ENCODE data around the gene CABLES2.

Gene CABLES2

DNA sequence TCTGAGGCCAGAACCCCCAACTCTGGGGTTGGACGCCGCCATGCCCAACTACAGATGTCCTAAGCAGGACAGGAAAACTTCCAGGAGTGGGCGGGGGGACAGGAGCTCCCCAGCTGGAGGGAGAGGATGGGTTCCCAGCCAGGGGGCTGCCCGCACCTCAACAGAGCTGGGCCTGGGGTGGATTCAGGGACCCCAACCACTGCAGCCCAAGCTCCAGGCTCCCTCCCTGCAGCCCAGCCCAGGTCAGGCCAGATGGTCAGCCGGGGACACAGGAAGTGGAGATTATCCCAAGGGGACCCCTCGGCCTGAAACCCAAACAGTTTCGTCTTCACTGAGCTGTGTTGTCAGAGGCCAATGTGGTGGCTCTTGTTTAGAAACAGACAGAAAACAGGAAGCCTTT, 49.4 kb downstream of the CABLES2 start:
- no peak for DNase-seq

DNA sequence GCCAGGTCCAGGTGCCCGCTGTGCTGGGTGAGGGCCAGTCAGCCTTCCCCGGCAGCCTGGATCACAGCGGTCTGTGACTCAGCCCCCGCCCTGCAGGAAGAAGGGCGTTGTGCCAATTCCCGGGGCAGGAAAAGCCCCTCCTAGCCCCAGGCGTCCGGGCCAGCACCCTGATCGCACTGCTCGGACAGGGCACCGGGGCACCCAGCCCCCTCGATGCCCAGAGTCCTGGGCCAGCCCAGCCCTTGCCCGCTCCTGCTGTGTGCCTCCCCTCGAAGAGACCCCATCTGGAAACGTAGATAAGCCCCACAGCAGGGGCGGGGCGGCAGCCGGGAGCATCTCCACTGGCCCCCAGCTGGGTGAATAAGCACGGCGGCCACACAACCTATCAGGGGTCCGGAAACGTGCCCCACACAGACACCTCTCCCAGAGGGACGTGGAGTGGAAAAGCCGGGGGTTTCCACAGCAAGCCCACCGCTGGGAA, 49.9 kb downstream of the CABLES2 start:
- DNase-seq, result peak; percentile 35

DNA sequence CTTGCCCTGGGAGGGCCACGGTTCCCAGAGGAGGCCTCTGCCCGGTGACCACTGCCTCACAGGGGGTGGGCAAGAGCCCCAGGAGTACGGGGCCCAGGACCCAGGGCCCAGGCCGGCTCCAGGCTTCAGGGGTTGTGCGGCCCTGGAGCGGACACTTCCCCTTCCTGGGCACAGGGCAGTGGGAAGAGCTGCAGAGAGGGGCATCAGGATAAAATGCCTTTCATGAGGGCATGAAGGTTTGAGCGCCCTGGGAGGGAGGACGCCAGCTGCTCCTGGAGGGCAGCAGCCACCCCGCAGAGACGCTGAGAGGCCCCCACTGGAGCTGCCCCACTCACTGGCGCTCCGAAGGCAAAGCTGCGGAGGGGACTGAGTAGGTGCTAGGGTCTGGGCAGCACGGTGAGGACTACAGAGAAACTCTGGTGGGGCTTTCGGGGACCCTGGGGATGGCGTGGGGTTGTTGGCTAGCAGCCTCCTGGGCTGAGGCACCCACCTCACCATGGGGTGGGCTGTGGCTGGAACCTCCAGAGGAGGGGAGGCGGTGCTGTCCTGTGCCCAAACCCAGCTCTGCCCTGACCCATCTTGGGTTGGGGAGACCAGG, 50.4 kb downstream of the CABLES2 start:
- DNase-seq, result no peak

DNA sequence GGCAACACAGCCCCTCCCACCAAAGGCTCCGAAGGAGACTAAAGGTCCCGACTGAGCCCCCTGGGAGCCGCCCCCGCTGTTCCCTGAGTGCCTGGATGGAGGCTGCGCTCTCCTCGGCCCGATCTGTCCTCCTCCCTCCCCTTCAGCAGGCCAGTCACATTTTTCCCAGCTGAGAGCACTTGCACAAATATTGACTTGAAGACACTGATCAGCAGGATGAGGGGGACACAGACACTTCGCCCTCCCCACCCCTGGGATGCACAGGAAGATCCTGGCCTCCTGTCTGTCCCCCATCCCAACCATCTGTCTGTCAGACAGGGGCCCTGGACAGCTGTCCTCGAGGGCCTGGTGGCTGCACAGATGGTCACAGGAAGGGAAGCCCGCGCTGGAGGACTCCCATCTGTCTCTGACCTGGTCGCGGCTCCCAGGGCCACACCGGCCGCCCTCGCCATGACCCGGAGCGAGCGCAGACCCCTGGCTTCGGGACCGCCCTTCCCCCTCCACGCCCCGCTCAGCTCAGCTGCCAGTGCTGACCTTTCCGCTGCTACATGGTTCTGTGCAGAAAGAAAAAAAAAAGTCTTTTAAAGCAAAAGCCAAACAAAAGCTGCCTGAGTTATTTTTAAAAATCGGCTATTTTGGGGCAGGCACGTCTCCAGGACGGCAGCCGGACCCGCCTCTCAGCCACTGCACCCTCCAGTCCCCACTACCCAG, 51.1 kb downstream of the CABLES2 start:
- no peak for DNase-seq

DNA sequence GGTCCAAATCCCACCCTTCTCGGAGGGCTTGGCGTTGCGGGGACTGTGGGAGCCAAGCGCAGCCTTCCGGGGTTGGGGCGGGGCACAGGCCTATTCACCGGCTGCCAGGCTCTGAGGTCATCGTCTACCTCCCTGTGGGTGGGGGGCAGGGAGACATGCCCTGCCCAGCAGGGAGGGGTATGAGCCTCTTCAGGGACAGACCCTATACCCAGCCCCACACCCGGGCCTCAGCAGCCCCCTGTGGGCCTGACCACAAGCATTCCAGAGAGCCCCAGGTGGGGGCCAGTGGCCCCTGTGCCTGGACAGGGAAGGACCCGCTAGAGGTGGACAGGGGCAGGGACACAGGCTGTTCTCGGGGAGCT, 51.6 kb downstream of the CABLES2 start:
- DNase-seq, result no peak

DNA sequence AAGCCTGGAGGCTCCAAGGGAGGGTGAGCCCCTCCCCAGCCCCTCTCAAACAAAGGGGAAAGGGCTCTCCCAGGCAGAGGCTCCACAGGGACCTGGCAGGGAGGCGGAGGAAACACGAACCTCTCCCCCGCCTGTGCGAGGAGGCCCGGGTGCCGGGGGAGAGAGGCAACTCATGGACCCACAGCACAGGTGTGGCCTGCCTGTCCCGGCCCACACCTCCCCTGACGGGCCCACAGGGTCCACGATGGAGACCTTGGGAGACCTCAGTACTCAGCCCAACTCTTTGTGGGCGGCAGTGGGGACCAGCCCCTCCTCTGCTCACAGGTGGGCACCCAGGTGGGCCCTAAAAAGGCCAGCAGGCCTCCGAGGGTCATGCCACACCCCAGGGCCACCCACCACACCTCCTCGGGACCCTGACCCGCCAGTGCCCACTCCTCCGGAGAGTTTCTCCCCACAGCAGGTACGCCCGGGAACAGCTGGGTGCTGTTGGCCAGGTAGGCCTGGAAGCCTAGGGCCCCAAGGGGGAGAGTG, 52.2 kb downstream of the CABLES2 start:
- no peak for DNase-seq

DNA sequence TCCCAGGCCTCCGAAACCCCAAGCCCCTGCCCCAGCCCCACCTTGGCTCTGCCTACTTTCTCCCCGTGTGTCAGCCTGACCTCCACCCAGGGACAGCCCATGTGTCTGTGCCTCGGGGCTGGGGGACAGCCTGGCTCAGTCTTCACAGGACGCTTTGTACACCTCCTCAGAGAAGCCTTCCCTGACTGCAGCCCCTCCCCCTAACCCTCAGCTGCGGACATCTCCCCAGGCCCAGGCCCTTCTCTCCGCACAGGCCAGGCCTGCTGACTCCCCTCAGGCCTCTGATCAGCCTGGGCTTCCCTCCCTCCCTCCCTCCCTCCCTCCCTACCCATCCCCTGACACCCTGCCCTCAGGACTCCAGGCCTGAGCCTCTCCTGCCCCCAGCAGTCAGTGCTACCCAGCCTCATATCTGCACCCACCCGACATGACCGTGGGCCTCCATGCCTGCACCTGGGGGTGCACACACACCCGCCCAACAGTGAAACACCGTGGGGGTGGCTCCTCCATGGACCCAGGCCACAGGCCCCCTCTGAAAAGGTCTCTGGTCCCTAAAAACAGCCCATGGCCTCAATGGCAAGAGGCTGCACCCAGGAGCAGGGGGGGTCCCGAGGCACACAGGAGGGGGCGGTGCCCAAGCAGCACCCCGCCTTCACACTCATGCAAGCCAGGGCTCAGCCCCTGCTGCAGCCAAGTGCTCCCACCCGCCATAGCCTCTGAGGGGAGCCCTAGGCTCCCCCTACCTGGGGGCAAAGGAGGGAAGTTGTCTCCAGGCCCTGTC, 52.9 kb downstream of the CABLES2 start:
- no peak for DNase-seq

DNA sequence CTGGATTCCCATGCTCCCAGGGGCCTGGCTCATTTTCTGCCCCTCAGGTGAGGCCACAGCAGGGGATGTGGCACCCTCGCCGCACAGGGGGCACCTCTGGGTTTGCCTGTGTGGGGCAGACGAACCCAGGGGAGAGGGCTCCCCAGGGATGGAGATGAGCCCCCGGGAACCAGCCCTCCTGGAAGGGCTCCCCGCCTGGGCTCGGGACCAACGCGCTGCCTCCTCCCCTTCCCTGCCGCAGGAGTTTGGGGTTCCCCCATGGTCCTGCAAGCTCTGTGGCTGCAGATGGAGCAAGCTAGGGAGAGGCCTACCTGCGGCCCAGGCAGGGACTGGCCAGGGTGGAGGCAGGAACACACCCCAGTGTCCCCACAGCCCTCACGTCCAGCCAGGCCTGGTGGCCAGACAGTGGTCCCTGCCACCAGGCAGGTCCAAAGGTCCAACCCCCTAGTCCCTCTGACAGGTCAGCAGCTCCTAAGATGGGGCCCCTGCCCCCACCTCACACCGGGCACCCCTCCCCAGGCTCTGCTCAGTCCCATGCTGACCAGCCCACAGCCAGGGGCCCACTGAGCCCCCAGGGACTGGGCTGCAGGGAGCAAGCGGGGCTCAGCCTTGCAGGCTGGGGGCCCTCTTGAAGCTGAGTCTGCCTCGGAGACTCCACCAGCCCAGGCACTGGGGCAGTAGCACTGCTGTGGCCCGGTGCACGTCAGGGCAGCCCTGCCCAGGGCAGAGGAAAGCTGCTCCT, 53.6 kb downstream of the CABLES2 start:
- no peak for DNase-seq

DNA sequence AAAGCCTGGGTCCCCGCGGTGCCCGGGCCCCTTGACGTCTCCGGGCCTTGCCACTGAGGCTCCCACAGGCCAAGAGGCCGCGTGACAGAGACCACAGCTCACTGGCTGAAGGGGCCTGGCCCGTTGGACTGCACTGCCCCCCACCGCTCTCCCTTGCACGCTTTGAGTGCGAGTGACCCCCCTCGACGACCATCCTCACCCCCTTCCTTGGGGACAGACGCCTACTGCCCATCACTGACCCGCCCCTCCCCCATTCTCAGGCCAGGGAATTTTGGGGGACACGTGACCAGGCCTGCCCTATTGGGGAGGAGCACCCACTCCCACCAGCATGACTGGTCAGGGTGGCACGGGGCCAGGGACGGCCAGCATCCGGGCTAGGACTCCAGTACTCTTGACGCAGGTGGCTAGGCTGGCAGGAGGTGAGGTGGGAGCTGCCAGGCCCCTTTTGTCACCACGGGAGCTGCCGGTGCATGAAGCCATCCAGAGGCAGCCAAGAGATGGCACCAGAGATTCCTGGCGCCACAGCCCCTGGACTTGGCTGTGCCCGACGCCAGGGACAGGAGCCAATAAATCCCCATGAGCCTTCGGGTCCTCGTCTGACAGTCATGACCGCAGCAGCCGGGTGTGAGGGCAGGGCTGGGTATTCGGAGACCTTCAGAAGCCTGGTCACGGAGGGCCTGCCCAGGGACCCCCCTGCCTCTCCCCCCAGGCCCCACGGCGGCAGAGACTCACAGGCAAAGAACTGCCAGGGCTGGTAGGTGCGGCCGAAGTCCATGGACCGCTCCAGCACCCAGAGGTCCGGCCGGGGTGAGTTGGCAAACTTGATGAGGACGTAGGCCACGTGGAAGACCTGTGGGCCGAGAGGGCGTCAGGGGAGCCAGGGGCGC, 54.4 kb downstream of the CABLES2 start:
- DNase-seq, result no peak

DNA sequence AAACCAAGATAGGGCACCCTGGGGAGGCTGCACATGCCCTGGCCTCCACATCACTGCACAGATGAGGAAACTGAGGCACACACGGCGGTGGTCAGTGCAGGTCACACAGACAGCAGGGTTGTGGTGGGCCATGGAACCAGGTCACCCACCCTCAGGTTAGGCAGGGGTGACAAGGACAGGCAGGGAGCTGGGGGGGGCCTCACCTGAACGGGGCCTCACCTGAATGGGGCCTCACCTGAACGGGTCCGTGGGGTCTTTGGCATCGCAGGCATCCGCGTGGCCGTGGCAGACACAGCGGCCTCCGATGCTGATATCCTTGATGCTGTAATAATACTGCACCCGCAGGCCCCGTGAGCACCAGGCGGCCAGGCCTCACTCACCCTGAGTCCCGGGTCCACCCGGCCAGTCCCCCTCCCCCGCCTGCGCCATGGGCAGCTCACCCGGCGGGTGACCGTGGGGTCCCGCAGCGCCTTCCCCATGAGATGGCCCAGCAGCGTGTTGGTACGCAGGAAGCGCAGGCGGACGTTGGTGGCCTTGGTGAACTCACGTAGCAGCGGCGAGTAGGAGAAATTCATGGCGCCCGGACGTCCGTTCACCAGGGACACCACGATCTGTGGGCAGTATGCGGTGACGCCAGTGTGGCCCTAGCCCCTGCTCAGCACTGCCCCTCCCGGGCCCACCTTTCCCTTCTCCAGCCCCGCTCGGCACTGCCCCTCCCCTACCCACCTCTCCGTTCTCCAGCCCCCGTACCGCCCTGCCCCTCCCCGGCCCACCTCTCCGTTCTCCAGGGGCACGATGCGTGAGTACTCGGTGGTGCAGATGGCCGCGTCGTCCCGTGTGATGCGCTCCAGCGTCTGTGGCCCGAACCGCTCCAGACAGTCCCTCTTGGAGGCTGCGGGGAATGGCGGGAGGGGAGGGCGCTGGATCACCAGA, 55.4 kb downstream of the CABLES2 start:
- DNase-seq, result no peak

DNA sequence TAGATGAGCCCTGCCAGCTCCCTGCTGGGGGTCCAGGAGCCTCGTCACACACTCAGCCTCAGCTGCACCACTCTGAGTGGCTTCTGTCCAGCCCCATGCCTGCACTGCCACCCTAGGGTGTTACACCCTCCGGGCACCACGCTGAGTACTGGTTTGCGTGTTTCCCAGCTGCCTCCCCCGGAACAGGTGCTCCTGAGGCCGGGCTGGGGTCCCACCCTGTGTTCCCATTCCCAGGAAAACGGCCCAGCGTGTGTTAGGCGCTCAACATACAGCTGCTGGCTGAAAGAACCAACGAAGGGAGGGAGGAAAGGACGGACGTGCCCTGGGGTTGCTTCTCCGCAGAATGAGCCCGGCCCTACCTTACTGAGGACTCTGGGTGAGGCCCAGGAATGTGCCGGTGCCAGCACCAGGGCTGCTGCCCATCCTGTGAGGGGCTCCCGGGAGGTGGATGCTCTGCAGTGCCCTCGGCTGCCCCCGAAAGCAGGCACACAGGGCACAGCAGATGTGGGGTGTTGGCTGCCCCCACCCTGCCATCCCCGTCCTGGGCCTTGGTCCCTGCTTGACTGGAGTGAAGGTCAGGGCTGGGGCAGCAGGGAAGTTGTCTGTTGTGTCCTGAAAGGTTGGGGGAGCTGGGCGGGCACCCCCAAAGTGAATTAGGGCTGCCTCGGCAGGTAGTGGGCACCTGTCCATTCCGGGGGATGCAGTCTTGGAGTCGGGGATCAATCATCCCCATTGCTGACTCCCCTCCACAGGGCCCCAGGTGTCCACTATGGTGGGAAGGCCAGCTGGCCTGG, 56.3 kb downstream of the CABLES2 start:
- DNase-seq, result no peak

DNA sequence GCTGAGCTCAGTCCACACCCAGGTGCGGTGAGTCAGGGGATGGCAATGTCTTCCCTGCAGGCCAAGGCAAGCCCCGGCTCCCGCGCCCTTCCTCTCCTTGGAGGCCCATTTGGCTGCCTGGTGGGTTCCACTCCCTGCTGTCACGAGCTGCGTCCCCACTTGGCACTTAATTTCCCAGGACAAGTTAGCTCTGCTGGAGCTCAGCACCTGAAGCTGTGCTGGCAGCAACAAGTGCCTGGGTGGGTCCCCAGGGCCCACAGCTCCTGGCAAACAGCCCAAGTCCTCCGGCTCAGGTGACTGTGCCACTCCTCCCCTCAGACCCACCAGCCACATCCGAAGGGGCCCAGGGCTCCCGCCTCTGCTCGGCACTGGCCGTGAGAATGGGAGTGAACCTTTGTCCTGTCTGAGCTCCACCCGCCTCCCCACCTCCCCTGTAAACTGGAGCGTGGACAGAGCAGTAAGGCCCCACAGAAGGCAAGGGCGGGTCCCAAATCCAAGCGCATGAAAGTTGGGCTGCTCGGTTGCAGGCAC, 56.9 kb downstream of the CABLES2 start:
- DNase-seq, result no peak

DNA sequence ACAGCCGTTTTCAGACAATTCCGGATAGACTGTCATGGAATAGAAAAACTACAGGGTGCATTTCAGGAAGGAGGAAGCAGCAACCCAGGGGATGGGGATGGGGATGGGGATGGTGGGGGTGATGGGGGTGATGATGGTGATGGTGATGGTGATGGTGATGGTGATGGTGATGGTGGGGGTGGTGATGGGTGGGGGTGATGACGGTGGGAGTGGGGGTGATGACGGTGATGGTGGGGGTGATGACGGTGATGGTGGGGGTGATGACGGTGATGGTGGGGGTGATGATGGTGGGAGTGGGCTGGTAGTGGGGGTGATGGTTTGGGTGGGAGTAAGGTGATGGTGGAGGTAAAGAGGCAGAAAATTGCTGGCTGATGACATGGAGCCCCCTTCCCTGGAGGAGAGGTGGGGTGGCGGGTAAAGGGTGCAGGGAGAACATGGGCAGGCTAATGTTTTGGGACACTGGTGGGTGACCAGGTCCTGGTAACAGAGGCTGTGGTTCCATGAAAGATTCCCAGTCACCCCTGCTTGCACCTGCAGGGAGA, 57.5 kb downstream of the CABLES2 start:
- no peak for DNase-seq

DNA sequence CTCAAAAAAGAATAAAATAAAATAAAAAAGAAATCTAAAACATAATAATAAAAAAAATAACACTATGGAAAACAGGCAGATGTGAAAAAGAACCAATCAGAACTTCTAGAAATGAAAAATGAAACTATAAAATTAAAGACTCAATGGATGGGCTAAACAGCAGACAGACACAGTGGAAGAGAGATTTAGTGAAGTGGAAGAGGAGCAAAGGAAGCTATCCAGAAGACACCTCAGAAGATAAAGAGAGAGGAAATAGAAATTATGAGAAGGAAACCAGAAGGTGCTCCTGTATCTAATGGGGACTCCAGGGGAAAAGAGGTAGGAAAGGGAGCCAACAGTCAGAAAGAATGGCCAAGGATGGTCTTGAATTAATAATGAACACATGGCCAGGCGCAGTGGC, 58.5 kb downstream of the CABLES2 start:
- DNase-seq, result no peak

DNA sequence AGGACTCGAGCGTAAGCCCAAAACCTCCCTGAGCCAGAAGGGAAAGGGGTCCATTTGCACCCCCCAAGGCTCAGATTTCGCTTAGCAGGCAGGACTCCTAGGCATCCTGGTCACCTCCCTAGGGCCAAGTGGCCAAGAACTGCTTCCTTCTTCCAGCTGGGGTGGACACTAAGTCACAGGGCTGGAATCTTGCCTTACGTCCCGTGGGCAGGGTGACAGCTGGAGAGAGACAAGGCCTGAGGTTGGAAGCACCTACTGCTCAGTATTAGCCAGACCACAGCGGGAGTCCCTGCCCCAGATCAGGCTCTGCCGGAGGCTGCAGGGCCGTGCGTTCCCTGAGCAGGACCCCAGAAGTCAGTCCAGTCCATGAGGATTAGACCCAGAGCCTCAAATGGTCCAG, 59.6 kb downstream of the CABLES2 start:
- no peak for DNase-seq

DNA sequence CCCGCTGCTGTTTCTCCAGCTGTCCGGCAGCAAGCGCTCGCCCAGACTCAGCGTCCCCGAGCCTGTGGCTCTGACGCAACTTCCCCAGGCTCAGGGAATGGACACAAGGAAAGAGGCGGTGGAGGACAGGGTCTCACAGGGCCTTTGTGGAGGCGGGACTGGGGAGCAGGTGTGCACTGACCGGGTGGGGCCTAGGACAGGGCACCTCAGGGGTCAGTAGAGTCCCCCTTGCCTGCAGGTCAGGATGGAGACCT, 60.0 kb downstream of the CABLES2 start:
- DNase-seq, result no peak

DNA sequence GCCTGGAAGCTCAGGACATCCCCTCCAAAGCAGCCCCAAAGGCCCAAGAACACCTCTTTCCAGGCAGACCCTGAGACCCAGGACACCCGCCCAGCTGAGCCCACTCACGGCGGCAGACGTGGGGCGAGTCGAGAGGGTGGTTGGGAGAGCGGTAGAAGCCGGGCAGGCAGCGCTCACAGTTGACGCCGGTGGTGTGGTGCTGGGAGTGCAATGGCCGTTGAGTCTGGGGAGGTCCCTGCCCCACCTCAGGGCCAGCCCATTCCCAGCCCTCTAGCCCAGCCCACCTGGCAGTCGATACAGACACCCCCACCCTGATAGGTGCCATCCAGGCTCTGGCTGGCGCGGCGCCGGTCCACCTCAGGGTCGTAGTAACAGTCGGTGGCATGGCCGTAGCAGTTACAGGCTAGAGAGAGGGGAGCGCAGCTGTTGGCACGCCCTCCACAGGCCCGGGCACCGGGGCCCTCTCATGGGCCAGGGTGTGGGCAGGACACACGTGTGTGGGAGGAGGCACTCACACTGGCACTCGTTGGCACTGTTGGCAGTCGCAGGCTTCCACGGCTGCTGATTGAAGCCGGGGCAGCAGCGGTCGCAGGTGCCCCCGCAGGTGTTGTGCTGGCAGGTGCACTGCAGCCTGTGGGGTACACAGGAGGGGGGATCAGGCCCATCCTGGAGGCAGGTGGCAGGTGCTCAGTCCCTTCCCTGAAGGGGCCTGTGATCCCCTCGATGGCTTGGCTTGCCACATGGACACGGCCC, 60.5 kb downstream of the CABLES2 start:
- no peak for DNase-seq

DNA sequence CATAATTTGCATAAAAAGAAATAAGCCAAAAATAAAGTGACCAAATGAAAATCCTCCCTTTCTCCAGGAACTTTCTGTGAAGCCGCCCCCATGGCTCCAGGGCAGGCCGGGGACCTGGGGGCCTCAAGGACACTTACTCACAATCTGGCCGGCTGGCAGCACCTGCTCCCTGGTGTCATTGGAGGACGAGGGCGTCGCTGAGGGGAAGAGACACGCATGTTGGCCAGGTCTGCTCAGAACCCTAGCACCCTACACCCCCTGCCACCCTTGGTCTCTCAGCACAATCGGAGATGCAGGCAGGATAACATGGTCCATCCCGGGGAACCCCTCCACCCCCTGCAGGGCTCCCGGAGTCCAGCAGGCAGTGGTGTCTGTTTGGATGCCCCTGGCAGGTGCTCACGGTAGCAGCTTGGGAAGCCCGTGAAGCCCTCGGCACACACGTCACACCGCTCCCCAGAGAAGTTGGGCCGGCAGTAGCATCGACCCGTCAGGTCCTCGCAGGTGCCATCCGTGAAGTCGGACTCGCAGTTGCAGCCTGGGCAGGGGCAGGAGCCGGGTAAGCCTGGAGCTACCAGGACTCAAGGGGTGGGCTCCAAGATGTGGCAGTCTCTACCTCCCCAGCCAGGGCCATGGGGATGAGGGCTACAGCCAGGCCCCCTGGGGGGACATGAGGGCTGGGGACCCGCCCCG, 61.3 kb downstream of the CABLES2 start:
- DNase-seq, result no peak
